HUES6 (cell line): ENCODE results near the gene SEMA7A.
A peak's percentile ranks its signal among the peaks of the same experiment; 100 is the strongest.

Experiments used
- H3K27ac ChIP-seq: 2 replicates; pipeline ENCODE4 v1.7.0; 2013; ENCODE audit warnings: low read depth, mild to moderate bottlenecking, low read length, inconsistent platforms
- H3K27me3 ChIP-seq: 2 replicates; pipeline ENCODE4 v1.6.1; 2013; ENCODE audit warnings: low read length; ENCODE audit not compliant: control insufficient read depth, insufficient read depth
- H3K36me3 ChIP-seq: 2 replicates; pipeline ENCODE4 v1.6.1; 2013; ENCODE audit warnings: low read length; ENCODE audit not compliant: control insufficient read depth, insufficient read depth
- H3K4me1 ChIP-seq: 2 replicates; pipeline ENCODE4 v1.6.1; 2013; ENCODE audit warnings: low read length; ENCODE audit not compliant: control insufficient read depth, insufficient read depth
- H3K4me3 ChIP-seq: 2 replicates; pipeline ENCODE4 v1.5.1; 2013; ENCODE audit warnings: low read depth, low read length
- H3K9ac ChIP-seq: one replicate; pipeline ENCODE4 v1.6.1; 2013; ENCODE audit warnings: mild to moderate bottlenecking, low read length
- H3K9me3 ChIP-seq: 2 replicates; pipeline ENCODE4 v1.6.1; 2013; ENCODE audit warnings: low read depth, low read length; ENCODE audit not compliant: control insufficient read depth, insufficient read depth

The SEMA7A gene

GRCh38 chr15:74428970-74429780, 4.6 kb downstream of the SEMA7A start:
- Histone ChIP-seq H3K4me3 (no peak overlapping the region), H3K4me1 (peaks cover 29% of the 10 kb centered on the region), H3K9ac (no peak overlapping the region), H3K27ac (no peak overlapping the region), H3K9me3 (no peaks in the 10 kb centered on the region), H3K27me3 (peaks cover 16% of the 10 kb centered on the region; the same call in 1 of the 2 replicates), H3K36me3 (no peaks in the 10 kb centered on the region)

GRCh38 chr15:74428442-74428787, 5.3 kb downstream of the SEMA7A start:
- Histone ChIP-seq H3K27me3 (peaks cover 14% of the 10 kb centered on the region; the same call in 1 of the 2 replicates), H3K9me3 (no peaks in the 10 kb centered on the region), H3K36me3 (no peaks in the 10 kb centered on the region), H3K27ac (no peak overlapping the region), H3K4me1 (peaks cover 34% of the 10 kb centered on the region), H3K9ac (no peak overlapping the region), H3K4me3 (no peak overlapping the region)

- Histone ChIP-seq H3K4me3 (no peak overlapping the region), H3K9ac (no peak overlapping the region), H3K27ac (no peak overlapping the region), H3K4me1 (peaks cover 39% of the 10 kb centered on the region), H3K36me3 (no peaks in the 10 kb centered on the region), H3K27me3 (peaks cover 14% of the 10 kb centered on the region; the same call in 1 of the 2 replicates), H3K9me3 (no peaks in the 10 kb centered on the region)
Measured at GRCh38 chr15:74427607-74428441, 5.9 kb downstream of the SEMA7A start.

- peaks cover 45% of the 10 kb centered on the region for H3K4me1 ChIP-seq
- H3K27me3 ChIP-seq, result 0 out of 2 replicates have a peak, but pooled peaks cover 5% of the 10 kb centered on the region
- no peak overlapping the region for H3K27ac ChIP-seq
- H3K4me3 ChIP-seq, result no peak overlapping the region
- H3K9me3 ChIP-seq, result no peaks in the 10 kb centered on the region
- no peak overlapping the region for H3K9ac ChIP-seq
- H3K36me3 ChIP-seq, result no peaks in the 10 kb centered on the region
Measured at GRCh38 chr15:74426404-74427281, 7.1 kb downstream of the SEMA7A start.

GRCh38 chr15:74425630-74426029, 8.1 kb downstream of the SEMA7A start:
- H3K9me3 ChIP-seq, result no peaks in the 10 kb centered on the region
- H3K4me1 ChIP-seq, result peaks cover 54% of the 10 kb centered on the region
- no peak overlapping the region for H3K9ac ChIP-seq
- H3K27me3 ChIP-seq, result no peaks in the 10 kb centered on the region
- no peak overlapping the region for H3K4me3 ChIP-seq
- no peaks in the 10 kb centered on the region for H3K36me3 ChIP-seq
- no peak overlapping the region for H3K27ac ChIP-seq

GRCh38 chr15:74424901-74425528, 8.7 kb downstream of the SEMA7A start:
- no peak overlapping the region for H3K27ac ChIP-seq
- no peaks in the 10 kb centered on the region for H3K9me3 ChIP-seq
- H3K4me3 ChIP-seq, result no peak overlapping the region
- H3K36me3 ChIP-seq, result no peaks in the 10 kb centered on the region
- H3K4me1 ChIP-seq, result peaks cover 60% of the 10 kb centered on the region
- no peaks in the 10 kb centered on the region for H3K27me3 ChIP-seq
- H3K9ac ChIP-seq, result no peak overlapping the region

- no peaks in the 10 kb centered on the region for H3K36me3 ChIP-seq
Measured at GRCh38 chr15:74423431-74424257, 10.1 kb downstream of the SEMA7A start.

GRCh38 chr15:74422652-74423430, 10.9 kb downstream of the SEMA7A start:
- Histone ChIP-seq H3K4me1 (peaks cover 45% of the 10 kb centered on the region), H3K4me3 (peak overlapping the region; percentile 1; the same call in 1 of the 2 replicates), H3K9ac (peak overlapping the region; percentile 25), H3K27me3 (no peaks in the 10 kb centered on the region), H3K27ac (peak overlapping the region; percentile 4; the same call in 1 of the 2 replicates), H3K36me3 (peaks cover 1% of the 10 kb centered on the region; the same call in 1 of the 2 replicates), H3K9me3 (no peaks in the 10 kb centered on the region)

More at GRCh38 chr15:74423431-74424257, 10.1 kb downstream of the SEMA7A start:
- Histone ChIP-seq H3K4me1 (peaks cover 51% of the 10 kb centered on the region), H3K9me3 (no peaks in the 10 kb centered on the region), H3K27ac (peak overlapping the region; percentile 4; the same call in 1 of the 2 replicates), H3K9ac (peak overlapping the region; percentile 25), H3K4me3 (peak overlapping the region; percentile 1; the same call in 1 of the 2 replicates), H3K27me3 (no peaks in the 10 kb centered on the region)

GRCh38 chr15:74422265-74422651, 11.5 kb downstream of the SEMA7A start:
- Histone ChIP-seq H3K9me3 (no peaks in the 10 kb centered on the region), H3K4me3 (no peak overlapping the region), H3K4me1 (peaks cover 45% of the 10 kb centered on the region), H3K27ac (no peak overlapping the region; the same call in 1 of the 2 replicates), H3K27me3 (no peaks in the 10 kb centered on the region), H3K36me3 (peaks cover 7% of the 10 kb centered on the region; the same call in 1 of the 2 replicates), H3K9ac (peak overlapping the region; percentile 4)
